GM18870 (cell line): ENCODE results near the gene GPC5.
"Not testable (repeated sequence)": the region's sequence is repeated elsewhere in the genome, so short reads cannot be mapped to it uniquely, and the experiment has no call there.

Experiments
- ATAC-seq: cut with Tn5 transposase; IDR thresholded peaks from one replicate; pipeline ENCODE4 v1.9.1; 2021; ENCODE audit warnings: moderate library complexity; ENCODE audit not compliant: unreplicated experiment

Gene GPC5

GRCh38 chr13:92413452-92413851 is 1015.0 kb downstream of the GPC5 start:
- no peak for ATAC-seq

DNA sequence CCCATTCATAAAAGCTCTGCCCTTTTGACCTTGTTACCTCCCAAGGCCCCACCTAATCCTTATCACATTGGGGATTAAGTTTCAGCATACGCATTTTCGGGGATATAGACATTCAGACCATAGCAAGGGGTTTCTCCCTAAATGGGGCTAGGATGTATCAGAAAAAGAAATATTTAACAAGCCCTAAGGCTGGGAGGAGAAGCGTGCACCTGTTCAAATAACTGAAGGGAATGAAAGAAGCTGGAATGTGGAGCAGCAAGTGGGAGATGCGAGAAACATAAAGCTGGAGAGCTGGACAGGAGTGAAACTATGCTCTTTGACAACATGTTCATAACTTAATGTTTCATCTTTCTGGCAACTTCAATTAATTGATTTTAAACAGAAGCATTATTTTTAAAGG is 1016.4 kb downstream of the GPC5 start:
- no peak for ATAC-seq

DNA sequence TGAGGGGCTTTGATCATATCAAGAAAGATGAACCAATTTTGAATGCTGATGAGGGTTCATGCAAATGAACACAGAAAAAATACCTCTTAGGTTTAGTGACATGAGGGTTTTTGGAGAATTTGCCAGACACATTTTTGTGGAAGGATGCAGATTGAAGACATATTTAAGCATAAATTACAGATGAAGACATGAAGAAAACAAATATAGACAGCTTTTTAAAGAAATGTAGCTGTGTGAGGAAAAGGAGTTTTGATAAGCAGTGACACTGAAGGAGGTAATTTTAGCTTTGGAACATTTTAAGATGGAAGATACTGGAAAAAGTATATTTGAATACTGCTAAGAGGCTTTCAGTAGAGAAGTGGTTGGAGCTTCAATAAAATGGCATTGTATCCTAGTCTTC is 1017.4 kb downstream of the GPC5 start:
- no peak for ATAC-seq

- no peak for ATAC-seq
Observed at GRCh38 chr13:92418818-92419412, 1020.5 kb downstream of the GPC5 start.

- no peak for ATAC-seq
Observed at GRCh38 chr13:92429231-92429630, 1030.8 kb downstream of the GPC5 start.

- no peak for ATAC-seq
Observed at GRCh38 chr13:92433386-92433785, 1035.0 kb downstream of the GPC5 start.

DNA sequence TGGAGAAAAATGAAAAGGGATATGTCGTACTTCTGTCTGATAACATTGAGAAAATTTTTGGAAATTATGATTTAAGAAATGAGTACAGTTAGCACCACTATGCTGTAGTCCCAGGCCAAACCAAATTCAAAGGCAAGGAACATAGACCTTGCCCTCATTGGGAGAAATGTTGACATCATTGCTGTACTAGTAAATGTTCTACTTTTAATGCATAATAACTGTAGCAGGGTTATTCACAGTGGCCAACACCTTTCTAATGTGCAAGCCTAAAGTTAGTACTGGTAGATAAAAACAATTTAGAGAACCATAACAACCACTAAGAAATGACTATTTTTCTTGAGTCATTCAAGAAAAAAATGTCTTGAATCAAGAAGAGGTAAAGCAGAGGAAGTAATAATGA is 1035.5 kb downstream of the GPC5 start:
- ATAC-seq = no peak

DNA sequence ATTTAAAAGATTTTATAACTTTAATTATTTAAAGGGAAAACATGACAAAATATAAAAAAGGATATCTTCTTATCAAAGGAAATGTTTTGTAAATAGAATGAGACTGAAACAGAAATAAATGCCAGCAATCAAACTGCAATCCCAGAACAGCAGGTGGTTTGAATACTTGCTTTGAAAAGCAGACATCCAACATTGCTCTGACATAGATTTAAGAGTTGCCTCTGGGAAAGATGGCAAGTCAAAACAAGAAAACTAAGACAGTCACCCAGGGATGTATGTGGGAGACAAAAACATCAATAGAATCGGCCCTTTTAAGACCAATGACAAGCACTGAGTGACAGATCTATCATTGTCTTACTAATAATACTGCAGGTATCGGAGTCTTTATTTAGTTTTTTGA is 1038.5 kb downstream of the GPC5 start:
- ATAC-seq = no peak

- ATAC-seq = no peak
Observed at GRCh38 chr13:92444244-92444643, 1045.8 kb downstream of the GPC5 start.

DNA sequence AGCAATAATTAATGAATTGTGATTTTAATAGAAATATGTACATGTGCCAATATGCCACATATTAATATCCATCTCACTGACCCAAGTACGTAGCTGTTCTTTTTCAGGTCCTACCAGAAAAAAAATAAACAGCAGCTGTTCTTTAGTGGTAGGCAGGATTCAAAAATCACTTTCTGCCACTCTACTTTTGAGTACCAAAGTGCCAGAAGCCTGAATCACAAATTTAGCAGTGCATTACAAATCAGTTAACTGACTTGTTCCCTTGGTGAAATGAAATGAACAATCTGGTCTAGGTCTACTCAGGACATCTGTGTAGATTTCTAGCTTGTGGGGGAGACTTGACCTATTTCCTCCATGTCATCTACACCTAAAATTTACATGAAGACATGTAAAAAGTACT is 1052.6 kb downstream of the GPC5 start:
- no peak for ATAC-seq

GRCh38 chr13:92452840-92453239 is 1054.4 kb downstream of the GPC5 start:
- no peak for ATAC-seq

DNA sequence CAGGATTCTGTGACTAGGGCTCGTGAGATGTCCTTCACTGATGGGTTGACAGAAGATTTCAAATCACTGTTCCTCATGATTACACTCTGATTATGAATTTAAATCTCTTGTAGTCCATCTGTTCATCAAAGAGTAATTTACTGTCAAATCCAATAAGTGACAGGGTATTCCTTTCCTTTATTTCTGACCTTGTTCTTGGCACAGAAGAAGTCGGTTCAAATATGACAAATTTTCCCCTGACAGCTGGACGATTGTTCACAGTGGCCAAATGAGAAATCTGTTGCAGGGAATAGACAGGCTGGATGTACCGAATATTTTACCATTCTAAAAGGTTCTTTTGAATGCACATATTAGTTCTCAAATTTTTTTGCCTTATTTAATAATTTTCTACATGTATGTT is 1060.9 kb downstream of the GPC5 start:
- no peak for ATAC-seq

DNA sequence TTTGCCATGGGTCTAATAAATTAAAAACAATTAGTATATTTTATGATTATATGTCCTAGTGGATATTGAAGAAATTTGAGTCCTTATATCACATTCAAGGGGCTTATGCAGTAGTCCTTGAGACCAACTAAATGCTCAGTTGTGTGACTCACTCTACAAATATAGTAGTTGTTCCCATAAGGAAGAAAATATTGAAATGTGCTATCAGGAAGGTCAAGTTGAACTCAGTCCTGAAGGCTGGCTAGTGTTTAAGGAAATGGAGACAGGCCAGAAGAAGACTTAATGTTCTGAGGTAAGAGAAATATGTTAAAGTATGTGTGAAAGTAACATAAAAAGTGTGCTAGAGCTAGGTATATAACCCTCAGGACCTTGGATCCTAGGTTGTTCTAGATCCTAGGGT is 1062.1 kb downstream of the GPC5 start:
- no peak for ATAC-seq

- no peak for ATAC-seq
Observed at GRCh38 chr13:92461402-92461801, 1063.0 kb downstream of the GPC5 start.

- ATAC-seq = no peak
Observed at GRCh38 chr13:92461831-92462230, 1063.4 kb downstream of the GPC5 start.

DNA sequence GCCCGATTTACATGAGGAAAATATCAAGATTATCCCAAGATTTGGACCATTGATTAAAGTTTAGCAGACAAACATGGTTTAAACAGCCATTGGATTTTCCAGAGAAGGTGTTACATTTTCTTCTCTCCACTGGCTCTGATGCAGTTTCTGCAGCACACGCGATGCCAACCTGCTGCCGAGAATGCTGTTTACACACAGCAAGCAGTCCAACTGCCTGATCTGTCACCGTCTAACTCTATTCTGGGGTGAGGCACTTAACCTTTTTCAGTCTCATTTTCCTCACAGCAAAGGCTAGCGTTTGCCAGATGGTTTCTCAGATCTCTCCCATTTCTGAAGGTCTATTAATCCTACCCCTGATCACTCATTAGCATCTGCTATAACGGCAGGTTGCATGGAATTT is 1064.7 kb downstream of the GPC5 start:
- ATAC-seq = no peak

DNA sequence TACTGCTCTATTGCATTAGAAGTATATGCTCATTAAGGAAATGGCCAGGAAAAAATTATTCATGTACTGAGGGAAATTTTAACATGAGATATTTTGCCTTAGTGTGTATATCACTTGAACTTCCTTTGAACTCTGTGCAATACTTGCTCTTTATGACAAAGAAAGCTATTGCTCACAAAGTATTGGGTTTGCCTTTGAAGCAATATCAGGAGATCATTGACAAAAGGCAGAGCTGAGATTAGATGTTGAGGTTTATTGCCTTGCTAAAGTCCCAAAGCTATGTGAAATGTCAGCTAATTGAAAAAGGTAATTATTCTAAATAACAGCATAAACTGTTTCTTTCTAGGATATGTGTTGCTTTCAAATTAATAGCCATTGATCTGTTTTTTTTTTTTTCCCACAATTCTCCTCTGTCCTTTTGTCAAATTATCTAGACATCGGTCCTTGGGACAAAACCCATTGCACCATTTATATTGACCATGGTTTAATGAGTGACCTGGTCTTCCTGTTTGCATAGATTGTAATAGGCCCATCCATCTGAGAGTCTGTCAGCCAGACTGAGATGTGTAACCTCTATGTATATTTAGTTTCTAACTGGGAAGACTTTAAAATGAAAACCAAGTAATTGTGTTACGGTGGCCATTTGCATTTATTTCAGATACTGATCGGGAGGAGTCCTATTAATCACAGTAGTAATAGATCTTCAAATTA is 1075.5 kb downstream of the GPC5 start:
- no peak for ATAC-seq

GRCh38 chr13:92480387-92480786 is 1082.0 kb downstream of the GPC5 start:
- no peak for ATAC-seq

DNA sequence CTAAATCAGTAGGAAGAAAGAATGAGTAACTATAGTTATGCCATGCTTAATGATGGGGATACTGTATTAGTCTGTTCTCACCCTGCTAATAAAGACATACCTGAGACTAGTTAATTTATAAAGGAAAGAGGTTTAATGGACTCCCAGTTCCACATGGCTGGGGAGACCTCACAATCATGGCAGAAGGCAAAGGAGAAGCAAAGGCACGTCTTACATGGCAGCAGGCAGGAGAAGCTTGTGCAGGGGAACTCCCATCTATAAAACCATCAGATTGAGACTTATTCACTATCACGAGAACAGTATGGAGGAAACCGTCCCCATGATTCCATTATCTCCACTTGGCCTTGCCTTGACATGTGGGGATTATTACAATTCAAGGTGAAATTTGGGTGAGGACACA is 1084.4 kb downstream of the GPC5 start:
- ATAC-seq = not testable (repeated sequence)

GRCh38 chr13:92483894-92484293 is 1085.5 kb downstream of the GPC5 start:
- no peak for ATAC-seq

GRCh38 chr13:92487238-92487637 is 1088.8 kb downstream of the GPC5 start:
- ATAC-seq = no peak

DNA sequence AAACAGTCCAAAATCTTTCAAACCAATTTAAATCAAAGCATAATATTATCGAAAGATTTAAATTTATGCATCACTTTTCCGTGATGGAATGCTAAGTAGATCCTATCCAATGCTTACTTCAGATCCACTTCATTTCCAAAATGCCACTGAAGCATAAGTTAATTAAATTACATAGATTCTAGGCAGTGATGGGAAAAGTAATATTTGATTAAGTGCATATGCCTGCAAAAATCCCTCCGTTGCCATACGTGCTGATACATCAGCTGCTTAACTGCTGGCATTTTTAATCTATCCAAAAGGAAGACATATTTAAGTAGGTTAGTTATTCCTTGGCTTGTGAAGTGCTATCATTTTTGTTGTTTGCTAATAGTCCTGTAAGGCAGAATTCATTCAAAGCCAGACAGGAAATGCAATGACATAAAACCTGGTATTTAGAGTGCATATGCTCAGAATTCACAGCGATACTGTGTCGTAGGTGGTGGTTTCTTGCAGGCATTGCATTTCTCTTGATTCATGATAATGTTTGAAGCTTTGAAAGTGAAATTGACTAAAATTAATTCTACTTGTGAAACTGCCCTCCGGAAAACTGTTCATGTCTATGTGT is 1089.9 kb downstream of the GPC5 start:
- no peak for ATAC-seq

DNA sequence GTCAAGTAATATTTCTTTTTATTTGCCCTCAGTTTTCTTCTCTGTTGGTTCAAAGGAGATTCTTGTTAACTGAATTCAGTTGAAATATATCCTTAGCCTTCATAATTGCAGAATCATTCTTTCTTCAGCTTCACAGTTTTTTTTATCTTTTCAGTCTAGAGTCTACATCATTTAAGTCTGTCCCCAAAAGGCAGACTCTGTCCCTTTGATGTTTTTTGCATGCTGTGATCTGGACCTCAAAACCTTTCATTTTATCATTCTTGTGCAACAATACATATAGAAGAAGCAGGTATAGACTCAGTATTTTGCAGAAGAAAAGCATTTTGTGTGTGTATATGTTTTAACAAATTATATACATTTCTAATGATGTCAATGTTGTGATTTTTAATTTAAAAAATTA is 1093.4 kb downstream of the GPC5 start:
- no peak for ATAC-seq
